Dedifferentiated amniotic fluid mesenchymal stem cell (primary cell): ENCODE measurements around the gene ITGA5.
A peak's percentile ranks its signal among the peaks of the same experiment; 100 is the strongest.

ENCODE experiments used
- DNase-seq: peaks from one replicate; pipeline ENCODE4 v3.0.0-alpha.2; 2016; ENCODE audit errors: extremely low spot score

ITGA5 gene

GRCh38 chr12:54412348-54412747 lies 6.7 kb downstream of the ITGA5 start:
- no peak for DNase-seq

- peak; percentile 91 for DNase-seq
Observed at GRCh38 chr12:54411391-54412241, 7.5 kb downstream of the ITGA5 start.

GRCh38 chr12:54409267-54409666 lies 9.8 kb downstream of the ITGA5 start:
- DNase-seq, result no peak

- DNase-seq, result no peak
Observed at GRCh38 chr12:54407183-54407905, 11.7 kb downstream of the ITGA5 start.

GRCh38 chr12:54405573-54405972 lies 13.5 kb downstream of the ITGA5 start:
- DNase-seq, result no peak

GRCh38 chr12:54405106-54405505 lies 14.0 kb downstream of the ITGA5 start:
- DNase-seq, result no peak

- DNase-seq, result peak; percentile 35
Observed at GRCh38 chr12:54404061-54405004, 14.7 kb downstream of the ITGA5 start.

- DNase-seq, result no peak
Observed at GRCh38 chr12:54401119-54401518, 17.9 kb downstream of the ITGA5 start.

- peak; percentile 69 for DNase-seq
Observed at GRCh38 chr12:54398995-54399793, 19.9 kb downstream of the ITGA5 start.

- DNase-seq, result no peak
Observed at GRCh38 chr12:54398218-54398617, 20.8 kb downstream of the ITGA5 start.

GRCh38 chr12:54397157-54397556 lies 21.9 kb downstream of the ITGA5 start:
- no peak for DNase-seq

GRCh38 chr12:54395545-54395944 lies 23.5 kb downstream of the ITGA5 start:
- DNase-seq, result no peak

GRCh38 chr12:54394986-54395385 lies 24.1 kb downstream of the ITGA5 start:
- no peak for DNase-seq

GRCh38 chr12:54394281-54394719 lies 24.8 kb downstream of the ITGA5 start:
- peak; percentile 52 for DNase-seq

GRCh38 chr12:54393743-54394142 lies 25.3 kb downstream of the ITGA5 start:
- DNase-seq, result no peak

- no peak for DNase-seq
Observed at GRCh38 chr12:54393207-54393609, 25.9 kb downstream of the ITGA5 start.

GRCh38 chr12:54392485-54393206 lies 26.4 kb downstream of the ITGA5 start:
- no peak for DNase-seq

- no peak for DNase-seq
Observed at GRCh38 chr12:54390668-54391551, 28.2 kb downstream of the ITGA5 start.

GRCh38 chr12:54390176-54390667 lies 28.8 kb downstream of the ITGA5 start:
- DNase-seq, result no peak
